Measurements from ENCODE around the gene SKI.

- TF ChIP-seq ARNT (IDR thresholded peaks at IDR 0.05) (no peak), ELF4 (IDR thresholded peaks at IDR 0.05) (no peak), SP1 (IDR thresholded peaks at IDR 0.05) (no peak), CTBP1 (IDR thresholded peaks at IDR 0.05; ENCODE audit: borderline replicate concordance) (no peak), SUZ12 (IDR thresholded peaks at IDR 0.05) (no peak), PKNOX1 (IDR thresholded peaks at IDR 0.05) (no peak), HDGF (IDR thresholded peaks at IDR 0.05; ENCODE audit: borderline replicate concordance) (no peak), FOXK2 (IDR thresholded peaks at IDR 0.05) (no peak), NFRKB (IDR thresholded peaks at IDR 0.05) (no peak)
Measured at GRCh38 chr1:2266301-2266975, 38.3 kb downstream of the SKI start.
